Stimulated activated naive CD8-positive, alpha-beta T cell treated with anti-CD3 and anti-CD28 coated beads, Interleukin-15, amount 100 ng/mL, for 72 hours (primary cell): ENCODE measurements around the gene ELMOD1.
"Not testable (repeated sequence)": the region's sequence is repeated elsewhere in the genome, so short reads cannot be mapped to it uniquely, and the experiment has no call there.

Source experiments
- ATAC-seq: fragments of 150-1000 bp; cut with Tn5 transposase; 2 replicates; pipeline ENCODE4 v1.10.0; 2021; ENCODE audit warnings: mild to moderate bottlenecking, moderate library complexity
- DNase-seq, 2 donors: peaks; one replicate each; pipeline ENCODE4 v3.0.0; 2021 to 2022
- H3K27ac Mint-ChIP-seq, 2 donors: one replicate each; pipeline ENCODE4 v1.8.0; 2022; ENCODE audit warnings: mild to moderate bottlenecking in 2 of 2, mixed read lengths in 2 of 2, moderate library complexity in 2 of 2
- H3K27me3 Mint-ChIP-seq: one replicate; pipeline ENCODE4 v1.8.0; 2022; ENCODE audit warnings: mixed read lengths
- H3K4me1 Mint-ChIP-seq: one replicate; pipeline ENCODE4 v1.8.0; 2022; ENCODE audit warnings: mild to moderate bottlenecking, mixed read lengths
- H3K4me3 Mint-ChIP-seq, 2 donors: one replicate each; pipeline ENCODE4 v1.8.0; 2022; ENCODE audit warnings: mild to moderate bottlenecking in 2 of 2, mixed read lengths in 2 of 2, moderate library complexity in 1 of 2
- H3K9me3 Mint-ChIP-seq, 2 donors: one replicate each; pipeline ENCODE4 v1.8.0; 2022; ENCODE audit warnings: mixed read lengths in 2 of 2

The ELMOD1 gene

GRCh38 chr11:107590460-107591377 lies at the start of gene ELMOD1:
TSS of gene ELMOD1 (plus strand) at chr11:107591147. CDS start at chr11:107618190, 27,043 bp downstream.
- ATAC-seq (peak; percentile 53), DNase-seq (peak; percentile 30 to 41)
- Mint-ChIP-seq H3K4me1 (peaks cover 31% of the 10 kb centered on the region), H3K9me3 (peaks cover 0 to 5% of the 10 kb centered on the region in 2 donors), H3K27me3 (peaks cover 91% of the 10 kb centered on the region), H3K4me3 (peak within 1 kb of the TSS; percentile 94), H3K27ac (peak within 1 kb of the TSS; percentile 42 to 84)

GRCh38 chr11:107545101-107545514 lies 45.8 kb upstream of the ELMOD1 start:
- ATAC-seq = peak; percentile 60
- Mint-ChIP-seq H3K4me1 (peaks cover 21% of the 10 kb centered on the region), H3K4me3 (no peak overlapping the region), H3K27me3 (no peaks in the 10 kb centered on the region), H3K9me3 (no peaks in the 10 kb centered on the region), H3K27ac (no peak overlapping the region)
- DNase-seq = no peak

- no peak overlapping the region for H3K27ac Mint-ChIP-seq
- ATAC-seq (no peak), DNase-seq (no peak)
- H3K4me1 Mint-ChIP-seq = peaks cover 15% of the 10 kb centered on the region
- no peaks in the 10 kb centered on the region for H3K27me3 Mint-ChIP-seq
- H3K9me3 Mint-ChIP-seq = no peaks in the 10 kb centered on the region
- no peak overlapping the region for H3K4me3 Mint-ChIP-seq
These were observed 43.0 kb upstream of the ELMOD1 start for GRCh38 chr11:107547961-107548360.

- H3K9me3 Mint-ChIP-seq = no peaks in the 10 kb centered on the region
- H3K4me1 Mint-ChIP-seq = peaks cover 13% of the 10 kb centered on the region
- H3K27me3 Mint-ChIP-seq = no peaks in the 10 kb centered on the region
- DNase-seq (peak in 1 of 2 donors; percentile 14), ATAC-seq (no peak)
- no peak overlapping the region for H3K27ac Mint-ChIP-seq
- H3K4me3 Mint-ChIP-seq = no peak overlapping the region
These were observed 41.5 kb upstream of the ELMOD1 start for GRCh38 chr11:107549253-107549953.

- Mint-ChIP-seq H3K4me1 (peaks cover 7% of the 10 kb centered on the region), H3K4me3 (no peak overlapping the region), H3K9me3 (no peaks in the 10 kb centered on the region), H3K27me3 (no peaks in the 10 kb centered on the region), H3K27ac (no peak overlapping the region)
- DNase-seq (no peak), ATAC-seq (no peak)
These were observed 41.0 kb upstream of the ELMOD1 start for GRCh38 chr11:107549954-107550285.

GRCh38 chr11:107550304-107550703 lies 40.6 kb upstream of the ELMOD1 start:
- no peak for DNase-seq
- Mint-ChIP-seq H3K4me3 (no peak overlapping the region), H3K27me3 (no peaks in the 10 kb centered on the region), H3K9me3 (no peaks in the 10 kb centered on the region), H3K4me1 (peaks cover 4% of the 10 kb centered on the region), H3K27ac (no peak overlapping the region)
- no peak for ATAC-seq

- peak overlapping the region in 1 of 2 donors; percentile 11 for H3K4me3 Mint-ChIP-seq
- no peaks in the 10 kb centered on the region for H3K9me3 Mint-ChIP-seq
- DNase-seq (no peak), ATAC-seq (no peak)
- H3K27ac Mint-ChIP-seq = peak overlapping the region; percentile 12 to 28
- H3K27me3 Mint-ChIP-seq = no peaks in the 10 kb centered on the region
- H3K4me1 Mint-ChIP-seq = peaks cover 55% of the 10 kb centered on the region
These were observed 29.3 kb upstream of the ELMOD1 start for GRCh38 chr11:107561688-107562087.

GRCh38 chr11:107562647-107563208 lies 28.2 kb upstream of the ELMOD1 start:
- Mint-ChIP-seq H3K27ac (peak overlapping the region; percentile 66 to 79), H3K4me1 (peaks cover 63% of the 10 kb centered on the region), H3K4me3 (peak overlapping the region; percentile 32 to 62), H3K9me3 (no peaks in the 10 kb centered on the region), H3K27me3 (no peaks in the 10 kb centered on the region)
- ATAC-seq (no peak), DNase-seq (no peak)

- ATAC-seq = no peak
- no peaks in the 10 kb centered on the region for H3K27me3 Mint-ChIP-seq
- peak overlapping the region in 1 of 2 donors; percentile 66 for H3K27ac Mint-ChIP-seq
- peak overlapping the region; percentile 27 to 91 for H3K4me3 Mint-ChIP-seq
- peaks cover 67% of the 10 kb centered on the region for H3K4me1 Mint-ChIP-seq
- no peaks in the 10 kb centered on the region for H3K9me3 Mint-ChIP-seq
- peak; percentile 19 to 22 for DNase-seq
These were observed 27.2 kb upstream of the ELMOD1 start for GRCh38 chr11:107563702-107564101.

- Mint-ChIP-seq H3K9me3 (no peaks in the 10 kb centered on the region), H3K4me1 (peaks cover 59% of the 10 kb centered on the region), H3K27me3 (no peaks in the 10 kb centered on the region), H3K27ac (peak overlapping the region; percentile 98), H3K4me3 (peak overlapping the region; percentile 90 to 91)
- peak; percentile 14 for ATAC-seq
- no peak for DNase-seq
These were observed 26.1 kb upstream of the ELMOD1 start for GRCh38 chr11:107564877-107565218.

- peaks cover 59% of the 10 kb centered on the region for H3K4me1 Mint-ChIP-seq
- H3K9me3 Mint-ChIP-seq = no peaks in the 10 kb centered on the region
- H3K27me3 Mint-ChIP-seq = no peaks in the 10 kb centered on the region
- peak within 1 kb of the TSS; percentile 90 to 91 for H3K4me3 Mint-ChIP-seq
- H3K27ac Mint-ChIP-seq = peak within 1 kb of the TSS; percentile 98
- DNase-seq (peak; percentile 71 to 81), ATAC-seq (peak; percentile 91)
These were observed 25.6 kb upstream of the ELMOD1 start, which contains the start of gene ALKBH8 for GRCh38 chr11:107565219-107565937. TSS of gene ALKBH8 (minus strand) at chr11:107565735. CDS start at chr11:107560893, 4,842 bp downstream.

GRCh38 chr11:107565955-107566501 lies 24.9 kb upstream of the ELMOD1 start:
- Mint-ChIP-seq H3K4me3 (peak overlapping the region; percentile 90 to 91), H3K27ac (peak overlapping the region; percentile 98), H3K4me1 (peaks cover 57% of the 10 kb centered on the region)
- not testable (repeated sequence) for DNase-seq, ATAC-seq, H3K27me3 Mint-ChIP-seq, H3K9me3 Mint-ChIP-seq

GRCh38 chr11:107566569-107566968 lies 24.4 kb upstream of the ELMOD1 start:
- peak overlapping the region in 1 of 2 donors; percentile 91 for H3K4me3 Mint-ChIP-seq
- H3K9me3 Mint-ChIP-seq = no peaks in the 10 kb centered on the region
- H3K4me1 Mint-ChIP-seq = peaks cover 51% of the 10 kb centered on the region
- H3K27ac Mint-ChIP-seq = peak overlapping the region in 1 of 2 donors; percentile 57
- no peak for ATAC-seq
- no peak for DNase-seq
- H3K27me3 Mint-ChIP-seq = no peaks in the 10 kb centered on the region

GRCh38 chr11:107567739-107568335 lies 23.1 kb upstream of the ELMOD1 start:
- ATAC-seq (no peak), DNase-seq (no peak)
- Mint-ChIP-seq H3K27ac (no peak overlapping the region), H3K9me3 (no peaks in the 10 kb centered on the region), H3K4me1 (peaks cover 39% of the 10 kb centered on the region), H3K27me3 (no peaks in the 10 kb centered on the region), H3K4me3 (no peak overlapping the region)
